HG03565 (cell line): Measurements from ENCODE around the gene PDAP1.
"Not testable (repeated sequence)": the region's sequence is repeated elsewhere in the genome, so short reads cannot be mapped to it uniquely, and the experiment has no call there.

ENCODE experiments used
- ATAC-seq: cut with Tn5 transposase; IDR thresholded peaks from one replicate; pipeline ENCODE4 v1.9.1; 2021; ENCODE audit warnings: mild to moderate bottlenecking, moderate library complexity; ENCODE audit not compliant: unreplicated experiment

Gene PDAP1

DNA sequence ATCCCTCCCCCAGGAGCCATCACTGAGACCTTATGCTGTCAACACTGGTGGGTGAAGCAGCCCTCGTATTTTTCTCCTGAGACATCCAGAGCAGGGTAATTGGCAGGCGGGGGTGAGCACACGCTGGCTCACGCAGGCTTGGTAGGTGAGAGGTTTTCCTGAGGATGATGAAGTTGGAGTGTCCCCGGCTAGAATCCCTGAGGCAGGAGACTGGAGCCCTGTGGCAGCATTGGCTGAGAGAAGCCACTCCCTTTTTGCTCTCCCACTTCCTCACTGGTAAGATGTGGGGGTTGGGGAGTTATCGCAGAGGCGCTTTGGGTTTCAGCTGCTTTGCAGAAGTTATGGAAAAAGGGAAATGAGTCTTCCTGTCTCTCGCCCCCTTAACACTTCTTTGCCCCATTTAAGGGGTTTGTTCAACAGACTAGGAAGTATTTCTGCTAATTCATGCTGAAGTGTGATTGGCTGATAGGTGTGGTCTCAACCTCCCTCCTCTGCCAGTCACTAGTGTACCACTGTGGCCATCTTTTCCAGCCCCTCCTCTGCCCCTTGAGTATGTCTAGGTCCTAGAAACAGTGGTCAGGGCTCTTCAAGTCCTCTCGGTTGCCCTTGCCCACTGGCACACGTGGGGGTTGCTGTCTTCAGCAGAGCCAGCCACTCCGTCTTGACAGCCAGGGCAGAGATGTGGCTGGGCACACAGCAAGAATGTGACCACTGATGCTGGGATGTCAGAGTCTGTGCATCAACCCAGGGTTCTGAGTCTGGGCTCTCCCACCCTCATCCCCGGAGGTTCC lies 28.2 kb downstream of the PDAP1 start:
- ATAC-seq: no peak

DNA sequence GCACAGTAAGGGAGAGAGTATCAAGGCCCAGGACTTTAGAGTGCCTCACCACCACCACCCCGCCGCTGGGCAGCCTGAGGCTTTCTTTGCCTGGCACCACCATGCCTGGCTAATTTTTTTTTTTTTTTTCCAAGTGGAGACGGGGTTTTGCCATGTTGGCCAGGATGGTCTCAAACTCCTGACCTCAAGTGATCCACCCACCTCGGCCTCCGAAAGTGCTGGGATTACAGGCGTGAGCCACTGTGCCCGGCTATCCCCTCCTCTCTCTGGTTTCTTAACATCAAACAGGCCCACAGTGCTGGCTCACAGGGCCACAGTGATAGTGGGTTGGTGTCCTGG lies 28.7 kb downstream of the PDAP1 start:
- ATAC-seq: not testable (repeated sequence)

DNA sequence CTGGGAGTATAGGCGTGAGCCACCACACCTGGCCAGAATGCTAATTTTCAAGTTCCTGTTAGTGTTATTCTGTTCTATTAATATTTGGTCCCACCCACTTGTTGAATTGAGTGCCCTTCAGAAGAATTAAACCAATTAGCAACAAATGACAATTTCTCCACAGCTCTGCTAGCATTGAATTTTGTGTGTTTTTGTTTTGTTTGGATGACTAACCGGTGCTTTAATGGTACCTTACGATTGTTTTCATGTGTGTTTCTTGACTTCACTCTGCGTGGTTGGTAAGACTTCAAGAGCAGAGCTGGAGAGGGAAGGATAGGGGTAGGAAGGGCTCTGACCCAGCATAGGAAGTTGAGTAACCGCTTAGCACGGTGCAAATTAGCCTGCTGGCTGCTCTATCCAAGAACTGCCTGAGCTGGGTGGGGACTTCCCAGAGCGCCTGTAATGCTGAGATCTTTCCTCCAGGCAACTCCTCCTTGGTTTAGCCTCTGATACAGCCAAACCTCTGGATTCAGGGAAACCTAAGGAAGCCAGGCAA lies 29.3 kb downstream of the PDAP1 start:
- no peak for ATAC-seq

- ATAC-seq: no peak
These were observed 33.2 kb downstream of the PDAP1 start for GRCh38 chr7:99375070-99375807.

- peak; percentile 41 for ATAC-seq
These were observed 34.0 kb downstream of the PDAP1 start, which contains the start of gene ARPC1B for GRCh38 chr7:99374111-99375064. Gene ARPC1B (plus strand): TSS chr7:99374730. CDS start chr7:99385715, 10,985 bp downstream.

DNA sequence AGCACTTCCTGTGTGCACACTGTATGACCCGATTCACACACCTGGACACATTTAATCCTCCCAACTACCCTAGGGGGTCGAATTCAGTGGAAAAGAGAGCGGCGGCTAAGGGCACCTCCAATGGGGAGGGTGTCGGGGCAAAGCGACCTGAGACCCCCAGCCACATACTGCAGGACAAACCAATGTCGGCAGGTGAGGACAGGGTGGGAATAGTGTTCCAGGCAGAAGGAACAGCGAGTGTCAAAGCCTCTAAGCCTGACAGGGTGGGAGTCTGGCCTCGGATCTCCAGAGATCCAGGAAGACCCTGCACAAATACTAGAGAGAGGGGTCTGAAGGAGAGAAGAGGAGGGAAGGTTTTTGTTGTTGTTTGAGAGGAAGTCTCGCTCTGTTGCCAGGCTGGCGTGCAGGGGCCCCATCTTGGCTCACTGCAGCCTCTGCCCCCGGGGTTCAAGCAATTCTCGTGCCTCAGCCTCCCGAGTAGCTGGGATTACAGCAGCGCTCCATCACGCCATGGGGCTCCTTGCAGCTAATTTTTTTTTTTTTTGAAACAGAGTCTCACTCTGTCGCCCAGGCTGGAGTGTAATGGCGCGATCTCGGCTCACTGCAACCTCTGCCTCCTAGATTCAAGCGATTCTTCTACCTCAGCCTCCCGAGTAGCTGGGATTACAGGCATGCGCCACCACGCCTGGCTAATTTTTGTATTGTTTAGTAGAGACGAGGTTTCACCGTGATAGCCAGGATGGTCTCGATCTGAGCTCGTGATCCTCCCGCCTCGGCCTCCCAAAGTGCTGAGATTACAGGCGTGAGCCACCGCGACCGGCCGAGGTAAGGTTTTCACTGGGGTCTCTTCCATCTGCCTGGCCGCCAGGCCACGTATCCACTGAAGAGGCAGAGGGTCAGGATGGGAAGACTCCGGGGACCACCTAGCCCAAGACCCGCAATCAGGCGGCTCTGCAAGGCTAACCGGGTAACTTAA lies 35.0 kb downstream of the PDAP1 start:
- no peak for ATAC-seq

DNA sequence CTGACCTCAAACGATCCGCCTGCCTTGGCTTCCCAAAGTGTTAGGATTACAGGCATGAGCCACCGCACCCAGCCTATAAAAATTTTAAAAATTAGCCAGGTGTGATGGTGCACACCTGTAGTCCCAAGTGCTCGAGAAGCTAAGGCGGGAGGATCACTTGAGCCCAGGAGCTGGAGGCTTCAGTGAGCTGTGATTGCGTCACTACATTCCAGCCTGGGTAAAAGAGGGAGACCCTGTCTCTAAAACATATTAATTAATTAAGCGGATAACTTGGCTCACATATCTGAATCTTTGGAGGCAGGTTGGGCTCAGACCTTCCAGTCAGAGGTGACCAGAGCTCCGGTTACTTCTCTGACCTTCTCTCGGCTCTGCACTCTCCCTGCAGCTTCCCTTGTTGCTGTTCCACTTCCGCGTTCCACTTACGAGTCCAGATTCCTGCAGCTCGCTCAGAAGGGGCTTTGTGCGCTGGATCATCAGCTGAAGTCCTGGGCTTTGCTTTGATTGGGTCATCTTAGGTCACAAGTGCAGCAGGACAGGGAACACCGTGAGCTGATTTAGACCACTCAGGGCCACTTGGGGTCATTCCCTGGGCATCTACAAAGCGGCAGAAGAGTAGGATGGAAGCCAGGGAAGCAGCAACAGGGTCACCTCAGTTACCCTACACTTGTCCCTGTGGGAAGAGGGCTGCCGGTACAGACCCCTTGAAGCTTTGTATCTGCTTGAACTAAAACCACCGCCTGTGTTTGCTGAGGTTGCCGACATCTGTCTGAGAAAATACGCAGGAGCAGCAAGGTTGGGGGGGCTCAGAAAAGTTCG lies 35.9 kb downstream of the PDAP1 start:
- ATAC-seq: no peak

DNA sequence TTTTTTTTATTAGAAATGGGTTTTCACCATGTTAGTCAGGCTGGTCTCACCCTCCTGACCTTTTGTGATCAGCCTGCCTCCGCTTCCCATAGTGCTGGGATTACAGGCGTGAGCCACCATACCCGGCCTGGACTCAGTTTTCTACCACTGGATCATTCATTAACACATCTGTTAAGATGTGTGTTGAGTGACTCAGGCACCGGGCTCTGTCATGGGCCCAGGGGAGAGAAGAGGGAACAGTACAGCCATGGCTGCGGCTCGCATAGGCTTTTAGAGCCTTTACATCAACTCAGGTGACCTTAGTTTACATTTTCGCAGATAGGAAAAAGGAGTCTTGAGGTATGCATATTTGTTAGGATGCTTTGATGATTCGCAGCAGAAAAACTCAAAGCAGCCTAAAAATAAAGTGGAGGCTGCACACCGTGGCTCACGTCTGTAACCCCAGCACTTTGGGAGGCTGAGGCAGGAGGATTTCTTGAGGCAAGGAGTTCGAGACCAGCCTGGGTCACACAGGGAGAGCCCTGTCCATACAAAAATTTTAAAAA lies 36.9 kb downstream of the PDAP1 start:
- no peak for ATAC-seq

DNA sequence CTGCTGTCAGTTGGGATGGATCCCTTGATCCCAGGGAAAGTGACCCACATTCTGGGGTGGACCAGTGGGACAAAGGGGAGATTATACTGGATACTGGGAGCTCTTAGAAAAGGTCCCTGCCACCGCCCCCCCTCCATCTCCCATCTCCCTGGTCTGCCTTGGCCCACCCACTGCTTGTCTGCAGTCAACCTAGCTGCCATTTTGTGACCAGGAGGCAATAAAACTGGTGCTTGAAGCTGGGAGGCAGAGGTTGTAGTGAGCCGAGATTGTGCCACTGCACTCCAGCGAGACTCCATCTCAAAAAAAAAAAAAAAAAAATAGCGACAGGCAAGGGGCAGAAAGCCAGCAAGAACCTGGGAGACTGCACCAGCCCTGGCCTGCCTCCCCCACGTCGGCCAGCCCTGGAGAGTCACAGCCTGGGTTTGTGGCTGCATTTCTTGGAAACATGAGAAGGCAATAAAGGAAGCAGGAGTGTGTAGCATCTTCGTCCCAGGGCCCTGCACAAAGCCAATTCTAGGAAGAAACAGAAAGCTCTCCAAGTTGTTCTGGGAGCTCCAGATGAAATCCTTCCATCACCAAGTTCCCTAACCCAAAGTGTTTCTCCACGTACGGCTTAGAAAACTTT lies 38.5 kb downstream of the PDAP1 start:
- no peak for ATAC-seq

DNA sequence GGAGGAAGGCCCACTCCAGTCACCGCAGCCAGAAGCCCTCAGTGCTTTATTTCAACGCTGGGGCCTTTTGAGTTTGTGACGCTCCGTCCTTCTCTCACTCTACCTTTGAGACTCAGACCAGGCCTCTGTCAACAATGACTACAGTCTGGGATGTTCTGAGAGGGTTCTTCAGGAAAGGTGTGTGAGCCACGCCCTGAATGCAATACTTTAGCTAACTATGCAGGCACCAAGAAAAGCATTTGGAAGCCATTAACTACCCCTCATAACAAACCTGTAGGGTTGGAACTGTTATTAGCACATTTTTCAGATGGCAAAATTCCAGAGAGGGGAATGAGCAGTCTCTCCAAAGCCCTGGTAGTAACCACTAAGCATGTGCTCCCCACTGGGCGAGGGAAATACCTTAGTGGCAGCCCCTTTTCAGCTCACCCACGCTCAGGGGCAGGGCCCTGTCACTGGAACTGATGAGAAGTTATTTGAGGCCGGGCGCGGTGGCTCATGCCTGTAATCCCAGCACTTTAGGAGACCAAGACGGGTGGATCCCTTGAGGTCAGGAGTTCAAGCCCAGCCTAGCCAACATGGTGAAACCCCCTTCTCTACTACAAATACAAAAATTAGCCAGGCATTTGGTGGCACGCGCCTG lies 39.5 kb downstream of the PDAP1 start:
- ATAC-seq: no peak

- no peak for ATAC-seq
These were observed 41.8 kb downstream of the PDAP1 start for GRCh38 chr7:99366646-99367045.

DNA sequence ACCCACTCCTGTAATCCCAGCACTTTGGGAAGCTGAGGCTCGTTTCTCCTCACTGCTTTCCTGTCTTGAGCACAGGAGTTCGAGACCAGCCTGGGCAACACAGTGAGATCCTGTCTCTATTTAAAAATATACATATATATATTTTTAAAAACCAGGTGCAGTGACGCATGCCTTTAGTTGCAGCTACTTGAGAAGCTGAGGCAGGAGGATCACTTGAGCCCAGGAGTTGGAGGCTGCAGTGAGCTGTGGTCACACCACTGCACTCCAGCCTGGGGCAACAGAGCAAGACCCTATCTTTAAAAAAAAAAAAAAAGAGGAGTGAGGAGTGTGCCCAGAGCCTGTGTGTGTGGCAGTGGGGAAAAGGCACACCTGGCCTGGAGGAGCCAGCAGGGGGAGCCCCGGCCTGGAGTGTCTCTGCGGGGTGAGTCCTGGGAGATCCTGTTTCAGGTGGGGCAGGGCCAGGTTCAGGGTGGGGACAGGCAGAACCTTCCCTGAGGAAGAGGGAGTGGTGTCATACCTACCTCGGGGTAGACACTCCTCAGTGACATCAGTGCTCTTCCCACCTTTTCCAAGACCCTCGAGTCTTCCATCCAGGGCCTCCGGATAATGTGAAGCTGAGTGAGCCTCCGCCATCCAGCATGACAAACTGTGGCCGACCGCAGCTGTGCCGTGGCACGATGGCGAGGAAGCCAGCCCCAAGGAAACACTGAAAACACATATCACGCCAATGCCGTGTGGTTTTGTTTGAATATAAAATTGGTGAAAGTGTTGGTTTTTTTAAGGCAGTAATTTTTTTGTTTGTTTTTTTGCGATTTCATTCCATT lies 42.9 kb downstream of the PDAP1 start:
- ATAC-seq: no peak

DNA sequence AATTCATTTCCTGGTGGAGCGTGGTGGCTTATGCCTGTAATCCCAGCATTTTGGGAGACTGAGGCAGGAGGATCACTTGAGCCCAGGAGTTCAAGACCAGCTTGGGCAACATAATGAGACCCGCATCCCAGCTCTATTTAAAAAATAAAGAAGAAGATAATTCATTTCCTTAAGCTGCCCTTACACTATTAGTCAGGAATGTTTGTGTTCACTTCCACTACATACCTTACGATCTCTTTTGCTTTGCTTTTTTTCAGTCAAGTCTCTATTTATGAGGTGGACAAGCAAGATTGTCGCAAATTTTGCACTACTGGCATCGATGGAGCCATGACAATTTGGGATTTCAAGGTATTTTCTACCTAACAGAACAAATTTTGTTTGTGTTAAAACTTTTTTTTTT lies 45.1 kb downstream of the PDAP1 start:
- no peak for ATAC-seq

GRCh38 chr7:99362801-99363200 lies 45.6 kb downstream of the PDAP1 start:
- ATAC-seq: no peak

DNA sequence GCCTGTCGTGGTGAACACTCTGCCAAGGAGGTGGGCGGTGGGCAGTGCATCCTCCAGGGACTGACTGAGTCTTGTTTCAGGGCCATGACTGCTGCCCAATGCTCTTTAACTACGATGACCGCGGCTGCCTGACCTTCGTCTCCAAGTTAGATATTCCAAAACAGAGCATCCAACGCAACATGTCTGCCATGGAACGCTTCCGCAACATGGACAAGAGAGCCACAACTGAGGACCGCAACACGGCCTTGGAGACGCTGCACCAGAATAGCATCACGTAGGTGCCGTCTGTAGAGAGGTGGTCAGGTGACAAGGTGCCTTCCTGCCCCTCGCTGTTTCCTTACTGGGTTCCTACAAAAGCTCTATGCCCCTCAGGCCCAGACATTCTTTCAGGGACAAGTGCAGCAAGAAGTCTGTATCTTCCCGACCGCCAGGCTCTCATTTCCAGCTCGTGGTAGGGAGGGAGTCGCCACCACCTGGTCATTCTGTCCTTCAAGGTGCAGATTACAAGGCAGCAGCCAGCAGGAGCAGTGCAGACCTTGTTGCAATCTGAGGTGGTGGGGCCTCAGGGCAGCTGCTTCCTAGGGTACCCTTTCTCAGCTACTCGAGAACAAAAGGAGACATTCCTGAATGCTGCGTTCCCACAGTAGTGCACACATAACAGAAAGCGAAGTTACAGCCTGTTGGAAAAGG lies 48.8 kb downstream of the PDAP1 start:
- no peak for ATAC-seq

GRCh38 chr7:99358521-99358920 lies 49.9 kb downstream of the PDAP1 start:
- ATAC-seq: not testable (repeated sequence)
